Fibroblast of villous mesenchyme (primary cell): Measurements from ENCODE around the gene PCBP3. TPM values are rescaled to one million over a fixed set of nuclear protein-coding genes. Genes with fewer than 3 reads are reported as not detected.

ENCODE experiments used
- DNase-seq: peaks from one replicate; pipeline ENCODE4 v3.0.0-alpha.2; 2010; ENCODE audit warnings: low read depth
- H3K4me3 ChIP-seq: 2 replicates; pipeline ENCODE4 v1.5.1; 2011; ENCODE audit warnings: low read depth, mild to moderate bottlenecking, low read length
- CTCF ChIP-seq: IDR thresholded peaks from 2 replicates; pipeline ENCODE4 v1.5.1; 2012; ENCODE audit warnings: low read depth, mild to moderate bottlenecking, low read length; ENCODE audit not compliant: insufficient read depth
- total RNA-seq: library from RNA; depleted of rRNA; stranded (reverse); fragments of >200 nt; gene quantifications from 2 replicates; pipeline ENCODE4 v1.2.3, GENCODE V29; 2012

The PCBP3 gene
- total RNA-seq, 1 donor, result 1.3 TPM

DNA sequence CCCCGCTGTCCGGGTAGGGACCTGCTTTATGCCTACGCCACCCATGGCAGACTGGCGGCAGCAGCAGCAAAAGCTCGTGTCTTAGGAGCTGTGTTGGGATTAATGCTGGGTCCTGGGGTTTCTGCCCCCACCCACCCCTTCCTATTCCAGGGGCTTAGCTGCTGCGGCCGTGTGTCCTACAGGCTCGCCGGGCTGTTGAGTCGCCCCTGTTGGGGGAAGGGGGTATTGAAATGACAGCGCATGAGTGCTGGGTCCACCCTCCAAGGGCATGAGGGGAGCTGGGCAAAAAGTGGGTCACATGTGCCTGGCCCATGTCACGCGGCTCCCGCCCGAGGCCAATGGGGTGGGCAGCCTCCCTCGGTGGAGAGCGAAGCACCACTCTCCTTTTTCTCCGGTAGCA lies 219.7 kb downstream of the PCBP3 start:
- no peak for DNase-seq
- no peak for TF ChIP-seq CTCF
- H3K4me3 ChIP-seq, result no peak overlapping the region

DNA sequence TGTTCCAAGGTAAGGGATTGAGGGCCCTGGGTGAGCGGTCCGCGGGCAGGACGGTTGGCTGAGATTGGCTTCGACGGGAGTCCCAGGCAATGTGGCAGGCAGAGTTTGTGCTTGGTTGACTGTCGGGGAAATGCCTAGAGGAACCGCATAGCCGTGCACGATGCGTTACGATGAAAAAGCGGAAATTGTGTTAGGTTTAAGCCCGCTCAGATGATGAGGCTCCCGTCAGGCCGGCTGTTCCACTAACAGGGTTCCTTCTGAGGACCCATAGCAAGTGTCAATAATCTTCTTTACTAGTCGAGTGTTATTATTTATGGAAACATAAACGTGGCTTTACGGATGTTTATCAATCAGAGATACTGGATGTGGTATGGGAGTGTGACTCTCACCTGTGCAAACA lies 220.2 kb downstream of the PCBP3 start:
- no peak overlapping the region for H3K4me3 ChIP-seq
- TF ChIP-seq CTCF, result no peak
- no peak for DNase-seq

GRCh38 chr21:45864436-45864835 lies 220.9 kb downstream of the PCBP3 start:
- H3K4me3 ChIP-seq, result no peak overlapping the region
- no peak for DNase-seq
- no peak for TF ChIP-seq CTCF

DNA sequence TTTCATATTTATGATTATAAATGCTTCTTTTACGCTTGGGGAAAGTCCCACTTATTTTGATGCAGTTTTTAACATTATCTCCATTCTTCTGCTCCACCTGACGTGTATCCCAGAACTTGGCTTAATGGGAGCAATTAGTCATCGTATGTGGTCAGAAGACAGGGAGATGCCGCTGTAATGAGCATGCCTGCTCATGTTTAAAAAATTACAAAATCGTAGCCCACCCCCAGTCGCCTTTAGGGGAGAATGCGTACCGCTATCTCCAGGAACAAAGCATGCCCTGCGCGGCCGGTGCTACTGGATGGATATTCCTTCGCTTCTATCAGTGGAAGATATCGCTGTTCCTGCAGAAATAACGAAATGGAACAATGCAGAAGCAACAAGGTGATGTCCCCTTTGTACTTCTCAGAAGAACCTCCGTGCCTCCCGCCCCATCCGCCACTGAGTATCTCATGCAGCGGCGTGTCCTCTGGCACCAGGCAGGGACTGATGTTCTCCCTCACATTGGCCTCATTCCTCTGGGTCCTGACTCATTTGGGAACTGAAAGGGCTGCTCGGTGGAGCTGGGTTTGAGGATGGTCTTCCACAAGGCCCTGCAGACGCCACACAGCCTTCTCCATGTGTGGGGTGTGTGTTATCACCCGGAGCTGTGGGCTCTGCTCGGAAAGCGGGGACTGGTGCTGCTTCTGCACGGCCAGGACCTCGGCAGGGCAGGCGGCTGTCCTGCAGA lies 221.7 kb downstream of the PCBP3 start:
- peak; percentile 74 for DNase-seq
- TF ChIP-seq CTCF, result no peak
- no peak overlapping the region for H3K4me3 ChIP-seq

GRCh38 chr21:45866551-45866950 lies 223.0 kb downstream of the PCBP3 start:
- H3K4me3 ChIP-seq, result no peak overlapping the region
- DNase-seq, result no peak
- TF ChIP-seq CTCF, result no peak

DNA sequence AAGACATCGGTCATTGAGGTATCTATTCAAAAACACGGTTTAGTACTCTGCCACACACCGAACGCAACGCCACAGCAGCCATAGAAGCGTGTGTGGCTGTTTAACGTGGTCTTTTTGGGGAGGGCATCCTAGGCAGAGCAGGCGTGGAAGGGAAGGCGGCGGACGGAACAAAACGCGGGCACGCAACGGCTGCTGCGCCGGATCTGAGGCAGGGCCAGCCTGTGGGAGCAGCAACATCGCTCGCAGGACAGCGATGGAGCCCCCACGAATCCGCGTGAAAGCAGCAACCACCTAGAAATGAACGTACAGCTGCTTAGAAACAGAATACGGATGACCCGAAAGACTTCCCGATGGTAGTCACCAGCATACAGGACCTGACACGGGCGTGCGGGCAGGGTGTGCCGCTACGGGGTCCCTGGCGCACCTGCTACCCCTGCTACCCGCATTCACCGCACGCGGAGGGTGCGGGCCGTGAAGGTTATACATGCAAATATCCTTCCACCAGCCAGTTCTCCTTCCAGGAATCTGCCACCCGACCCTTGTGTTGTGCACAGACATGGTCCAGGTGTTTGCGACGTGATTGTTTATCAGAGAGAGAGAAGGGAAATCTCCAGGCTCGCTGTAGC lies 223.6 kb downstream of the PCBP3 start:
- DNase-seq, result no peak
- H3K4me3 ChIP-seq, result no peak overlapping the region
- TF ChIP-seq CTCF, result no peak
